GM12873 (cell line): ENCODE results near the gene ZFR2.

Experiments
- TF ChIP-seq, protein P1 (sequence below): IDR thresholded peaks from 2 replicates; pipeline ENCODE4 v1.5.1; 2012; ENCODE audit warnings: low read depth, mild to moderate bottlenecking, moderate library complexity, low read length, control low read depth; ENCODE audit not compliant: insufficient read depth; ENCODE audit errors: missing control alignments

Gene ZFR2

DNA sequence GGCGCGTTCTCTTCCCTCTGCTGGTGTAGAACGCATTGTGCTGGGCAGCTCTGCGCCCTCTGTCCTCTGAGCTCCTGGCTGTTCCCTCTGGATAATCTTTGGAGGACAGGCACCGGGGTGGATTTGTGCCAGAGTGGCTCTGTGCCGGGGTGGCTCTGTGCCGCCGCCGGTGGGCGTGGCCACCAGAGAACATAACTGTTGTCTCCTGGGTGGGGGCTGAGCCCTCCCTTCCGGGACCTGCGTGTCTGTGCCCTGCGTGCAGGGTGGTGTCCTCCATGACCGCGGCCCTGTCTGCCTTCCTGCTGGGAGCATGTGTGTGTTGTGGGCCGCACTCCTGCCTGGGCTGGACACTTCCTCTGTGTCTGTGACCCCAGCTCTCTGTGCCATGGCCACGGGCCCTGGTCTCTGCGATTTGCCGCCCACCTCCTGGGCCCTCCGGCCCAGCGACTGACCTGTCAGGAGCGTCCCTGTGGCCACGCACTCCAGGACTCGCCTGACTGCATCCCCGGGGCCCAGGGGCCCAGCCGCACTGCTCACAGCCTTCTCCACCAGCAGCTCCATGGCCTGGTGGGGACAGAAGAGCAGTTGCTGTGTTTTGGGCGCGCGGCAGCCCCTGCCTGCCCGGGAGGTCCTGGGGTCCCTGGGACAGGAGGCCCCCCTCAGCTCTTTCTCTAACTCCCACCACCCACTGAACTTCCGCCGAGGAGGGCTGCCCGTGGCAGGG, 60.3 kb downstream of the ZFR2 start:
- TF ChIP-seq, protein P1, sequence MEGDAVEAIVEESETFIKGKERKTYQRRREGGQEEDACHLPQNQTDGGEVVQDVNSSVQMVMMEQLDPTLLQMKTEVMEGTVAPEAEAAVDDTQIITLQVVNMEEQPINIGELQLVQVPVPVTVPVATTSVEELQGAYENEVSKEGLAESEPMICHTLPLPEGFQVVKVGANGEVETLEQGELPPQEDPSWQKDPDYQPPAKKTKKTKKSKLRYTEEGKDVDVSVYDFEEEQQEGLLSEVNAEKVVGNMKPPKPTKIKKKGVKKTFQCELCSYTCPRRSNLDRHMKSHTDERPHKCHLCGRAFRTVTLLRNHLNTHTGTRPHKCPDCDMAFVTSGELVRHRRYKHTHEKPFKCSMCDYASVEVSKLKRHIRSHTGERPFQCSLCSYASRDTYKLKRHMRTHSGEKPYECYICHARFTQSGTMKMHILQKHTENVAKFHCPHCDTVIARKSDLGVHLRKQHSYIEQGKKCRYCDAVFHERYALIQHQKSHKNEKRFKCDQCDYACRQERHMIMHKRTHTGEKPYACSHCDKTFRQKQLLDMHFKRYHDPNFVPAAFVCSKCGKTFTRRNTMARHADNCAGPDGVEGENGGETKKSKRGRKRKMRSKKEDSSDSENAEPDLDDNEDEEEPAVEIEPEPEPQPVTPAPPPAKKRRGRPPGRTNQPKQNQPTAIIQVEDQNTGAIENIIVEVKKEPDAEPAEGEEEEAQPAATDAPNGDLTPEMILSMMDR = no peak

DNA sequence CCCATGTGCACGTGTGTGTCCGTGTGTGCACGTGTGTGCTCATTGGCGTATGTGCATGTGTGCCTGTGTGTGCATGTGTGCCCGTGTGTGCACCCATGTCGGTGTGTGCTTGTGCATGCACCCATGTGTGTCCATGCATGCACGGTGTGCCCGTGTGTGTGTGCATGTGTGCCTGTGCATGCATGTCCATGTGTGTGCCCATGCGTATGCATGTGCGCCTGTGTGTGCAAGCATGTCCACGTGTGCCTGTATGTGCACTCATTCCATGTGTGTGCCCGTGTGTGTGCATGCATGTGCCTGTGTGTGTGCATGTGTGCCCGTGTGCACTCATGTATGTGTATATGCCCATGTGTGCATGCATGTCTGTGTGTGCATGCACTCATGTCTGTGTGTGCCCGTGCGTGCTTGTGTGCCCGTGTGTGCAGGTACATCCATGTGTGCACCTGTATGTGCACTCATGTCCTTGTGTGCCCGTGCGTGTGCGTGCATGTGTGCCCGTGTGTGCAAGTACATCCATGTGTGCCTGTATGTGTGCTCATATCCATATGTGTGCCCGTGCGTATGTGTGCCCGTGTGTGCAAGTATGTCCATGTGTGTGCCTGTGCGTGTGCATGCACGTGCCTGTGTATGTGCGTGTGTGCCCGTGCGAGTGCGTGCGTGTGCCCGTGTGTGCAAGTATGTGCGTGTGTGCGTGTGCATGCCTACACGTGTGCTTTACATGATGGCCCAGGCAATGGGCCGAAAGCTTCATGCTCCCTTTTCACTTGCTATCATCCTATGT, 61.1 kb downstream of the ZFR2 start:
- TF ChIP-seq, protein P1 = no peak

DNA sequence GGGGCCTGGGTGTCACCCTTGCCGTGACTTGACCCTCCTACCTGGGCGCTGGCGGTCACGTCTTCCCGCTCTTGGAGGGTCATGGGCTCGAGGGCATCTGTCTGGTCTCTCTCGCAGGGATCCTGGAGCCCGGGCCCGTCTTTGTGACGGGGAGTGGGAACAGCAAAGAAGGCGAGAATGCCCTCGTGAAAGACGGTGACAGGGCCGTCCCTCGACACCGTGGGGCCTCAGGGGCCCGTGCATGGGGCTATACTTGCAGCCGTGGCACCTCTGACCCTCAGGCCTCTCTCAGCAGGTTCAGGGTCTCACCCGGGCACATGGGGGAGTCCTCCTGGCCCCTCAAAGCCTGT, 61.7 kb downstream of the ZFR2 start:
- TF ChIP-seq, protein P1 = no peak

DNA sequence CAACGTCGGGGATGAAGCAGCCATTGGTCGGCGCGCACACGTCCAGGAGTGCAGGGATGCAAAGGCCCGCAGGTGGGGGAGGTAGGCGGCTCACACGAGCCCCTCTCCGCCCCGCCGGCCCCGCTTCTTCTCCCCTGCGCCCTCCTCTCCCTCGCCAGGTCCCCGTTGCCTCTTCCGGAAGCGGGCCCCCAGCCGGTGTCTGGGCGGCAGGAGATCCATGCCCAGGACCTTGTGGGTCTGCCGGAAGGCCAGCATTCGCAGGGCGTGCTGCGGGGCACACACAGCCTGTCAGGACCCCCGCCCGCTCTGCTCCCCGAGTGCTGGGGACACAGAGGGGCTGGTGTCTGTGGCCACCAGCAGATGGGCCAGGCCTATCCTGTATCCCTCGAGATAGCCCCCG, 63.0 kb downstream of the ZFR2 start:
- TF ChIP-seq, protein P1 = no peak

DNA sequence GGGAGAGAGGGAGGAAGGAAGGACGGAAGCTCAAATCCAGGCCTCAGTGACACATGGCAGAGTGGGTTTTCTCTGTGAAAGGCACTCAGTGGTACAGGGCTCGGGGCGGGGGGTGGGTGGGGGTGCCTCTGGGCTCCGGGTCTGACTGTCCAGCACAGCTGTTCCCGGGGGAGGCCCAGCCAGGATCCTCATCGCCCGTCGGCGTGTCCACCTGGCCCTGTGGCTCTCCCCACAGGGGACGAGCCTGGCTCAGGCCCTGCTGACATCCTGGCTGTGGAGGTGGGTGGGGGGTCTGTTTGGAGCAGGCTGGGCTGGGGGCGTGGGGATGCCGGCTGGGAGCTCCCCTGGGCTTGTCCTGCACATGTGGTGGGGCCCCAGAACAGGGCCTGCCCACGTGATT, 64.4 kb downstream of the ZFR2 start:
- TF ChIP-seq, protein P1 = no peak

DNA sequence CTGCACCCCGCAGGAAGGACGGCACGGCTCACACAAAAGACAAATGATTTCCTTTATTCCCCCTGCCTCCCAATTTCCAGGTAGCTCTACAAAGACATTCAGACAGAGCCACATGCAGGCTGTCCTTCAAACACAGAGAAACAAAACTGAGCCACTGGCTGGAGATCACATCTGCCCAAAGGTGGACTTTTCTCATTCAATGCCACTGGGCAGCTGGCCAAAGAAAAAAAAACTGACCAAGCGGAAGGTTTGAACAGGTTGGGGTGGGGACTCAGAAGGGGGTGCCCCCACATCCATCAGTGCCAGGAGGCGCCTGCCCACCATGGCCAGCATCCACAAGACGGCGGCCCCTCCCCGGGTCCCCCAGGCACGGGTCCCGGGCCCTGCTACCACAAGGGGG, 64.9 kb downstream of the ZFR2 start:
- TF ChIP-seq, protein P1 = no peak

DNA sequence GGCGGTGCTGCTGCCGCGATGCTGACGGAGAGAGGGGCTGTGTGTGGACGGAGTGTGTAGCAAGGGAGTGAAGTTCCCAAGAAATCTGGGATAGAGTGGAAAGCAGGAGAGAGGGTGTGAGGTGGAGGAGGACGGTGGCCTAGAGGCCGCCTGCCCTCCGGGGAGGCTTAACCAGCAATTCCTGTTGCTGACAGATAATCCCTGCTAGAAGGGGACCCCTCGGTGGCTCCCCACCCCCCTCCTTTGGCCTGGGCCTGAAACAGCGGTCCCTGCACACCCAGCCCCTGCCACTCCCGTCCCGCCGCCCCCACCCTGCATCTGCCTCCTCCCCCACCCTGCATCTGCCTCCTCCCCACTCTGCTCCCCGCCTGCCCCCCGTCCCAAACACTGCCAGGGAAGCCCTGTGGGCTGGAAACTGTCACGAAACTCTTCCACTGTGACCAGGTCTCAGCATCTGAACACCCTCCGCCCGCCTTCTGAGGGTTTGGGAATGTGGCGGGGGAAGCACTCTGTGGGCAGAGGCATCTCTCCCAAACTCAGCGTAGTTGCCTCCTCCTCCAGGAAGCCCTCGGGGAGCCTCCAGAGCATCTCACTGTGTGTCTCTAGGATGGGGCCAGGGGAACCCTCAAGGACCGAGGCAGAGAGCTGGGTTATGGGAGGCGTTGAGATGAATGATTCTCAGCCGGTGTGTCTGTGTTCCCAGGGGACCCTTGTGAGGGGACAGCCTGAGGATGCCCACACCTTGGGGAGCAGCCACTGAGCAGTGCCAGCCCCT, 65.5 kb downstream of the ZFR2 start:
- TF ChIP-seq, protein P1 = no peak
